ENCODE results near the gene PEX12.

- TF ChIP-seq, protein P1, sequence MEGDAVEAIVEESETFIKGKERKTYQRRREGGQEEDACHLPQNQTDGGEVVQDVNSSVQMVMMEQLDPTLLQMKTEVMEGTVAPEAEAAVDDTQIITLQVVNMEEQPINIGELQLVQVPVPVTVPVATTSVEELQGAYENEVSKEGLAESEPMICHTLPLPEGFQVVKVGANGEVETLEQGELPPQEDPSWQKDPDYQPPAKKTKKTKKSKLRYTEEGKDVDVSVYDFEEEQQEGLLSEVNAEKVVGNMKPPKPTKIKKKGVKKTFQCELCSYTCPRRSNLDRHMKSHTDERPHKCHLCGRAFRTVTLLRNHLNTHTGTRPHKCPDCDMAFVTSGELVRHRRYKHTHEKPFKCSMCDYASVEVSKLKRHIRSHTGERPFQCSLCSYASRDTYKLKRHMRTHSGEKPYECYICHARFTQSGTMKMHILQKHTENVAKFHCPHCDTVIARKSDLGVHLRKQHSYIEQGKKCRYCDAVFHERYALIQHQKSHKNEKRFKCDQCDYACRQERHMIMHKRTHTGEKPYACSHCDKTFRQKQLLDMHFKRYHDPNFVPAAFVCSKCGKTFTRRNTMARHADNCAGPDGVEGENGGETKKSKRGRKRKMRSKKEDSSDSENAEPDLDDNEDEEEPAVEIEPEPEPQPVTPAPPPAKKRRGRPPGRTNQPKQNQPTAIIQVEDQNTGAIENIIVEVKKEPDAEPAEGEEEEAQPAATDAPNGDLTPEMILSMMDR (conservative IDR thresholded peaks at IDR 0.05; ENCODE audit: low read depth, low read length) = no peak
- TF ChIP-seq RAD21 (IDR thresholded peaks at IDR 0.05; ENCODE audit: low read length) (no peak), MAFK (IDR thresholded peaks at IDR 0.05; ENCODE audit: low read depth, low read length) (no peak)
Observed at GRCh38 chr17:35587074-35587961, 8.9 kb upstream of the PEX12 start, which contains the start of gene AP2B1.

Measured in IMR-90 (cell line).